Heart right ventricle (tissue), 16 donors: ENCODE data around the gene PCNT. TPM values are rescaled to one million over a fixed set of nuclear protein-coding genes. Genes with fewer than 3 reads are reported as not detected.
A peak's percentile ranks its signal among the peaks of the same experiment; 100 is the strongest.

Source experiments
- ATAC-seq, 8 donors: fragments of 200-7000 bp; cut with Tn5 transposase; one replicate each; pipeline ENCODE4 v1.9.1; 2020; ENCODE audit warnings: mild to moderate bottlenecking in 8 of 8, moderate library complexity in 8 of 8, moderate number of reproducible peaks in 1 of 8
- DNase-seq, 2 donors: peaks; one replicate each; pipeline ENCODE4 v3.0.0-alpha.2; 2020
- H3K27ac ChIP-seq, 10 donors: fragments of 200-600 bp; sonication (generic) in 2 of 10; one replicate each; pipeline versions ENCODE4 v1.5.0 to v1.8.0; 2020 to 2022; ENCODE audit warnings: mild to moderate bottlenecking in 3 of 10
- H3K27me3 ChIP-seq, 7 donors: fragments of 200-600 bp; one replicate each; pipeline ENCODE4 v1.8.0; 2021 to 2022; ENCODE audit warnings: mild to moderate bottlenecking in 2 of 7
- H3K36me3 ChIP-seq, 9 donors: fragments of 200-600 bp; sonication (generic) in 1 of 9; one replicate each; pipeline versions ENCODE4 v1.5.0 to v1.8.0; 2020 to 2022; ENCODE audit warnings: mild to moderate bottlenecking in 2 of 9
- H3K4me1 ChIP-seq, 9 donors: fragments of 200-600 bp; sonication (generic) in 1 of 9; one replicate each; pipeline versions ENCODE4 v1.5.0 to v1.8.0; 2020 to 2022; ENCODE audit warnings: mild to moderate bottlenecking in 4 of 9
- H3K4me3 ChIP-seq, 10 donors: fragments of 200-600 bp; sonication (generic) in 2 of 10; one replicate each; pipeline versions ENCODE4 v1.5.0 to v1.8.0; 2020 to 2022; ENCODE audit warnings: mild to moderate bottlenecking in 7 of 10, moderate library complexity in 2 of 10
- H3K9me3 ChIP-seq, 11 donors: fragments of 200-600 bp in 10 of 11; sonication (generic) in 2 of 11; one replicate each; pipeline versions ENCODE4 v1.5.0 to v1.8.0; 2013 to 2022; ENCODE audit warnings: mild to moderate bottlenecking in 2 of 11, control low read depth in 1 of 11, moderate library complexity in 1 of 11
- CTCF ChIP-seq, 9 donors: fragments of 200-600 bp; sonication (generic) in 2 of 9; IDR thresholded peaks; one replicate each; pipeline versions ENCODE4 v1.5.0 to v1.8.0; 2021 to 2022; ENCODE audit warnings: antibody characterized with exemption in 9 of 9, mild to moderate bottlenecking in 5 of 9, moderate library complexity in 1 of 9
- WGBS, 2 donors: extraction: QIAGEN DNeasy Blood & Tissue Kit; methylation state at CpG; one replicate each; pipeline ENCODE4 v1.1.7; 2013; ENCODE audit warnings: inconsistent platforms in 1 of 2; 5-methylcytosine and 5-hydroxymethylcytosine counted together
- intact Hi-C, 10 donors: fragments of 100-400 bp; cut with DNase I; formaldehyde crosslinking; loops; one replicate each; pipeline versions ENCODE4 v1.11.1 to v1.14.2; 2022
- polyA plus RNA-seq, 2 donors: library from polyadenylated mRNA; stranded (reverse); fragments of 200-250 nt; gene quantifications; one replicate each; pipeline ENCODE4 v1.2.3, GENCODE V29; 2013
- total RNA-seq, 10 donors: library from RNA; stranded (reverse); fragmentation: NEBNext Ultra II Directional in 3 of 10; extraction: Animal tissue kit (Norgen Biotek cat#: 25700) in 3 of 10; gene quantifications; one replicate each; pipeline versions ENCODE4 v1.2.1 to v1.2.4, GENCODE V29; 2021 to 2023
- donor health status: Arrhythmogenic right ventricular cardiomyopathy.
- donor health status: ischemic (EF 13 %, LVEDD 7.1; RV severe dilation, severe dysfunction).
- donor health status: healthy with polysubstance abuse.
- donor health status: DM: no; HTN: yes; CAD: no.
- donor health status: DM: no; HTN: no; CAD: no.
- donor health status: ischemic (EF 25% LVEDD 6.9; RV normal size, moderate dysfunction).
- donor health status: ischemic (EF 25% LVEDD 5.7; RV mildly dilated, moderate dysfunction).
- donor health status: healthy.
- donor health status: DM: yes; HTN: yes; CAD: no.
- donor health status: Ischemic cardiomyopathy.
- donor health status: ischemic (EF 35%, LVEDD 5.7; RV mildly dilated, moderate dysfunction).
- donor health status: nonischemic (EF 11% LVEDD 7.7; RV severe dilation, severe dysfunction).
- donor health status: DM: yes; HTN: yes; CAD: no.
- donor health status: PGD.
- donor health status: ischemic (EF 29% LVEDD 5.4; RV normal size, mild dysfunction).
- donor health status: nonischemic (EF 23%, LVEDD 6.1; RV moderate dilation, normal function).

Gene PCNT
- total and polyA plus RNA-seq, 12 donors = 17.5 to 58.6 (median 26.9) TPM

- no peak for ATAC-seq
- H3K27ac ChIP-seq = no peak overlapping the region
- 96 to 97% methylated on average over 9 of the region's 9 CpGs for WGBS, 2 donors
Observed at GRCh38 chr21:46379691-46380090, 55.7 kb downstream of the PCNT start.

GRCh38 chr21:46381541-46381940 is 57.6 kb downstream of the PCNT start:
- H3K4me3 ChIP-seq = no peak overlapping the region
- 96 to 97% methylated on average over 5 of the region's 5 CpGs for WGBS, 2 donors
- intact Hi-C loops = no loop called here
- H3K27me3 ChIP-seq = no peaks in the 10 kb centered on the region
- no peak overlapping the region for H3K27ac ChIP-seq
- H3K4me1 ChIP-seq = peaks cover 0 to 6% (median 0%) of the 10 kb centered on the region in 9 donors
- no peak for TF ChIP-seq CTCF (IDR thresholded peaks at IDR 0.05)
- no peak for DNase-seq
- H3K9me3 ChIP-seq = peaks cover 0 to 5% (median 0%) of the 10 kb centered on the region in 11 donors
- H3K36me3 ChIP-seq = peaks cover 0 to 52% (median 0%) of the 10 kb centered on the region in 9 donors
- no peak for ATAC-seq

More at GRCh38 chr21:46379691-46380090, 55.7 kb downstream of the PCNT start:
- H3K27me3 ChIP-seq = no peaks in the 10 kb centered on the region
- no peak for TF ChIP-seq CTCF (IDR thresholded peaks at IDR 0.05)
- intact Hi-C loops = no loop called here
- peaks cover 0 to 17% (median 6%) of the 10 kb centered on the region in 9 donors for H3K4me1 ChIP-seq
- DNase-seq = no peak
- peaks cover 0 to 51% (median 0%) of the 10 kb centered on the region in 9 donors for H3K36me3 ChIP-seq
- H3K4me3 ChIP-seq = no peak overlapping the region
- H3K9me3 ChIP-seq = peaks cover 0 to 5% (median 0%) of the 10 kb centered on the region in 11 donors

- no peaks in the 10 kb centered on the region for H3K4me1 ChIP-seq
- peaks cover 0 to 52% (median 3%) of the 10 kb centered on the region in 9 donors for H3K36me3 ChIP-seq
- no peak overlapping the region for H3K27ac ChIP-seq
- no peak for ATAC-seq
- TF ChIP-seq CTCF (IDR thresholded peaks at IDR 0.05) = no peak
- peaks cover 0 to 3% (median 0%) of the 10 kb centered on the region in 11 donors for H3K9me3 ChIP-seq
- 98% methylated on average over 24 of the region's 24 CpGs for WGBS, 2 donors
- no peaks in the 10 kb centered on the region for H3K27me3 ChIP-seq
- intact Hi-C loops = no loop called here
- DNase-seq = no peak
- no peak overlapping the region for H3K4me3 ChIP-seq
Observed at GRCh38 chr21:46384556-46384955, 60.6 kb downstream of the PCNT start.

GRCh38 chr21:46385846-46386733 is 62.1 kb downstream of the PCNT start:
- WGBS, 2 donors = 79 to 85% methylated on average over 45 of the region's 45 CpGs
- H3K27ac ChIP-seq = no peak overlapping the region

More at GRCh38 chr21:46385846-46386733, 62.1 kb downstream of the PCNT start:
- Histone ChIP-seq H3K27me3 (no peaks in the 10 kb centered on the region), H3K9me3 (no peaks in the 10 kb centered on the region), H3K36me3 (peaks cover 0 to 68% (median 3%) of the 10 kb centered on the region in 9 donors), H3K4me1 (no peaks in the 10 kb centered on the region), H3K4me3 (no peak overlapping the region)
- peak in 4 of 8 donors; percentile 20 to 56 (median 27) for ATAC-seq
- intact Hi-C loops = no loop called here
- no peak for DNase-seq
- TF ChIP-seq CTCF (IDR thresholded peaks at IDR 0.05) = no peak
